Measurements from ENCODE around the gene FAM240A. TPM values are rescaled to one million over a fixed set of nuclear protein-coding genes. Genes with fewer than 3 reads are reported as not detected.

FAM240A gene
- total and polyA plus RNA-seq, 2 donors (not counting 3 experiments of a cell fraction or from before 2014, with no cell fraction given): not detected

DNA sequence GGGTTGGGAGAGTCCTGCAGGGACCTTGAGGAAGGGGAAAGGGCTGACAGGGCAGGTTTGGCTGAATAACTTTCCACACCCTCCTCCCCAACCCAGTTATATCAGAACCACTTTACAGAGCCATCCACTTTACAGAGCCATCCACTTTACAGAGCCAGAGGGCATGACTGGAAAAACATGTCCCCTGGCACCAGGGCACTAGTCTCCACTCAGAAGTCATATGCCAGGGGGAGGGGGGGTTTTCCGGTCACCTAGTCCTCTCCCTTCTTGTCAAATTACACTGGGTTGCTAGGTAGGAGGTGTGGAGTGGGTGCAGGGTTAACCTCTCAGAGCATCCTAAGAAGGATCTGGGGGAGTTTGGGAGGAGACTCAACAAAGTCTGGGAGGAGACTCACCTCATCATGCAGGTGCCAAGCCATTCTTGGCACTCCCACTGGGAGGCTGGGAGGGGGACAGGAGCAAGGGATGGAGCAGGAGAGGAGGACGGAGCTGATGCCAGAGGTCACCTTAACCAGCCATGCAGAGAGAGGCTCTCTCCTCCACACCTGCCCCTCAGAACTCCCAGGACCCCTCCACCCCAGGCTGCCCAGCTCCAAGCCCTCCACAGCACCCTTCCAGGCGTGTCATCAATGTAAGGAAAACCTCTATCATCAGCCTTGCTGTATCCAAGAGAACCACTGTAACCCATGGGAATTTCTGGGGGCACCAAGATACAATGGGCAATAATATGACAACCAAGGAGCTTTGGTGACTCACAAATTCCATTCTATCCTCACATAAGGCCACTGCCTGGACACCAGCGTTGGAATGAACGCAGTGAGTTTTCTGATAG lies 47.9 kb upstream of the FAM240A start:
- dilution Hi-C loops (cut with MboI; ENCODE audit: extremely low pct_ligation_motif_present, low sequenced_read_pairs) (no loop called here), intact Hi-C loops (cut with micrococcal nuclease) (no loop called here)
- Histone ChIP-seq H3K27ac (ENCODE audit: insufficient read depth, low read depth, low read length) (no peak overlapping the region), H3K27me3 (ENCODE audit: control insufficient read depth in 2 of 2, insufficient read depth in 2 of 2, low read length in 2 of 2) (peaks cover 0 to 3% of the 10 kb centered on the region in 2 experiments), H3K9ac (replicated peaks; ENCODE audit: extremely low read depth, insufficient read depth, low read length) (no peak overlapping the region), H3K79me2 (ENCODE audit: control insufficient read depth, insufficient read depth, low read length) (no peaks in the 10 kb centered on the region), H3K4me3 (replicated peaks in 1 of 3; ENCODE audit: insufficient read depth in 1 of 3, low read depth in 1 of 3, low read length in 3 of 3) (no peak overlapping the region), H2AFZ (ENCODE audit: low read depth, low read length) (no peak overlapping the region), H3K9me1 (replicated peaks; ENCODE audit: control insufficient read depth, extremely low read depth, insufficient read depth, low read length) (no peaks in the 10 kb centered on the region), H4K20me1 (replicated peaks; ENCODE audit: control insufficient read depth, extremely low read depth, insufficient read depth, low read length) (no peaks in the 10 kb centered on the region), H3K4me2 (ENCODE audit: insufficient read depth, low read length) (no peak overlapping the region), H3K9me3 (replicated peaks; ENCODE audit: control insufficient read depth, insufficient read depth, low read length) (no peaks in the 10 kb centered on the region), H3K36me3 (ENCODE audit: control insufficient read depth in 2 of 2, extremely low read depth in 1 of 2, insufficient read depth in 2 of 2, low read length in 2 of 2) (no peaks in the 10 kb centered on the region), H3K4me1 (ENCODE audit: control insufficient read depth, extremely low read depth, insufficient read depth, low read length) (peaks cover 10% of the 10 kb centered on the region)
- no TSS peak for BruUV-seq (replicated peaks)
- POLR2A ChIA-PET: no interaction called here
- CTCF ChIA-PET: interaction anchor here (1.0 to 3.9 kb wide), 3 partner anchors 13 to 75 kb away, joined by 5 to 20 read pairs (median 5); no protein-coding TSS in a partner anchor
- FAIRE-seq (no peak), DNase-seq (ENCODE audit: low read depth, low spot score) (no peak)
- TF ChIP-seq, protein P1, sequence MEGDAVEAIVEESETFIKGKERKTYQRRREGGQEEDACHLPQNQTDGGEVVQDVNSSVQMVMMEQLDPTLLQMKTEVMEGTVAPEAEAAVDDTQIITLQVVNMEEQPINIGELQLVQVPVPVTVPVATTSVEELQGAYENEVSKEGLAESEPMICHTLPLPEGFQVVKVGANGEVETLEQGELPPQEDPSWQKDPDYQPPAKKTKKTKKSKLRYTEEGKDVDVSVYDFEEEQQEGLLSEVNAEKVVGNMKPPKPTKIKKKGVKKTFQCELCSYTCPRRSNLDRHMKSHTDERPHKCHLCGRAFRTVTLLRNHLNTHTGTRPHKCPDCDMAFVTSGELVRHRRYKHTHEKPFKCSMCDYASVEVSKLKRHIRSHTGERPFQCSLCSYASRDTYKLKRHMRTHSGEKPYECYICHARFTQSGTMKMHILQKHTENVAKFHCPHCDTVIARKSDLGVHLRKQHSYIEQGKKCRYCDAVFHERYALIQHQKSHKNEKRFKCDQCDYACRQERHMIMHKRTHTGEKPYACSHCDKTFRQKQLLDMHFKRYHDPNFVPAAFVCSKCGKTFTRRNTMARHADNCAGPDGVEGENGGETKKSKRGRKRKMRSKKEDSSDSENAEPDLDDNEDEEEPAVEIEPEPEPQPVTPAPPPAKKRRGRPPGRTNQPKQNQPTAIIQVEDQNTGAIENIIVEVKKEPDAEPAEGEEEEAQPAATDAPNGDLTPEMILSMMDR (IDR thresholded peaks at IDR 0.05; ENCODE audit: extremely low read depth in 1 of 2, insufficient read depth in 1 of 2, low read depth in 1 of 2, low read length in 2 of 2): no peak
- TF ChIP-seq FOS (IDR thresholded peaks at IDR 0.05; ENCODE audit: borderline replicate concordance, insufficient read depth, low read length): no peak
- TF ChIP-seq POLR2AphosphoS5 (IDR thresholded peaks at IDR 0.05; ENCODE audit: insufficient read depth, low read depth, low read length): no peak
- TF ChIP-seq MYC (IDR thresholded peaks at IDR 0.05; ENCODE audit: low read depth, low read length): no peak
- TF ChIP-seq EZH2 (IDR thresholded peaks at IDR 0.05; ENCODE audit: borderline replicate concordance, low read depth, low read length, severe bottlenecking): no peak
- TF ChIP-seq POLR2A (IDR thresholded peaks at IDR 0.05; ENCODE audit: low read depth, low read length): no peak
- no peak for TF ChIP-seq GATA2 (IDR thresholded peaks at IDR 0.05; ENCODE audit: insufficient read depth, insufficient read length, low read depth, low read length)
- TF ChIP-seq JUN (IDR thresholded peaks at IDR 0.05; ENCODE audit: borderline replicate concordance, insufficient read depth, insufficient read length, low read depth): no peak
- TF ChIP-seq, protein P2, sequence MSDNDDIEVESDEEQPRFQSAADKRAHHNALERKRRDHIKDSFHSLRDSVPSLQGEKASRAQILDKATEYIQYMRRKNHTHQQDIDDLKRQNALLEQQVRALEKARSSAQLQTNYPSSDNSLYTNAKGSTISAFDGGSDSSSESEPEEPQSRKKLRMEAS (IDR thresholded peaks at IDR 0.05; ENCODE audit: insufficient read depth, insufficient read length): no peak

All from endothelial cell of umbilical vein (primary cell).